ENCODE data around the gene ARL10.

The ARL10 gene

GRCh38 chr5:176415952-176416924 is 51.0 kb downstream of the ARL10 start, which contains the start of gene CLTB:
TSS of gene CLTB (minus strand) at chr5:176416539. CDS start at chr5:176416363, 176 bp downstream.
- Histone ChIP-seq H3K27ac (ENCODE audit: insufficient read depth in 1 of 2, low read depth in 1 of 2, low read length in 2 of 2, poor library complexity in 1 of 2, severe bottlenecking in 2 of 2) (peak within 1 kb of the TSS in 1 of 2 experiments; percentile 65), H3K4me3 (ENCODE audit: control insufficient read depth in 1 of 7, extremely low read depth in 1 of 7, insufficient read depth in 4 of 7, low read depth in 2 of 7, low read length in 6 of 7) (peak within 1 kb of the TSS; percentile 46 to 85 (median 75)), H3K9me3 (ENCODE audit: control extremely low read depth in 1 of 5, control insufficient read depth in 4 of 5, insufficient read depth in 2 of 5, low read depth in 1 of 5, low read length in 4 of 5) (peaks cover 0 to 5% (median 0%) of the 10 kb centered on the region in 5 experiments), H3K27me3 (replicated peaks in 2 of 5; ENCODE audit: control insufficient read depth in 4 of 5, insufficient read depth in 5 of 5, low read length in 4 of 5) (no peaks in the 10 kb centered on the region), H3K4me1 (ENCODE audit: control extremely low read depth in 1 of 4, control insufficient read depth in 4 of 4, insufficient read depth in 4 of 4, low read length in 3 of 4) (peaks cover 2 to 15% (median 14%) of the 10 kb centered on the region in 4 experiments), H3K36me3 (ENCODE audit: control insufficient read depth in 4 of 4, insufficient read depth in 4 of 4, low read length in 3 of 4) (no peaks in the 10 kb centered on the region)
- peak; percentile 87 to 93 (median 93) for DNase-seq
- ChIA-PET POLR2A (interaction anchor here (1.3 to 1.7 kb wide), 2 partner anchors 32 to 122 kb away, joined by 5 to 8 read pairs; partner anchors contain the start of gene FAF2), CTCF (interaction anchor here (0.6 to 2.2 kb wide), 22 partner anchors 9 to 664 kb away, joined by 3 to 13 read pairs (median 4); partner anchors contain the start of genes FAF2 and RNF44)
- WGBS (ENCODE audit: insufficient coverage), result 1% methylated on average over 99 of the region's 107 CpGs

- Histone ChIP-seq H3K9me3 (ENCODE audit: control extremely low read depth in 1 of 5, control insufficient read depth in 4 of 5, insufficient read depth in 2 of 5, low read depth in 1 of 5, low read length in 4 of 5) (peaks cover 0 to 6% (median 0%) of the 10 kb centered on the region in 5 experiments), H3K27ac (ENCODE audit: insufficient read depth in 1 of 2, low read depth in 1 of 2, low read length in 2 of 2, poor library complexity in 1 of 2, severe bottlenecking in 2 of 2) (no peak overlapping the region), H3K4me1 (ENCODE audit: control extremely low read depth in 1 of 4, control insufficient read depth in 4 of 4, insufficient read depth in 4 of 4, low read length in 3 of 4) (peaks cover 2 to 15% (median 14%) of the 10 kb centered on the region in 4 experiments), H3K27me3 (replicated peaks in 2 of 5; ENCODE audit: control insufficient read depth in 4 of 5, insufficient read depth in 5 of 5, low read length in 4 of 5) (no peaks in the 10 kb centered on the region), H3K36me3 (ENCODE audit: control insufficient read depth in 4 of 4, insufficient read depth in 4 of 4, low read length in 3 of 4) (no peaks in the 10 kb centered on the region), H3K4me3 (ENCODE audit: control insufficient read depth in 1 of 7, extremely low read depth in 1 of 7, insufficient read depth in 4 of 7, low read depth in 2 of 7, low read length in 6 of 7) (peak overlapping the region in 4 of 7 experiments; percentile 46 to 80 (median 76))
- POLR2A ChIA-PET, result interaction anchor here (1.3 to 1.7 kb wide), 2 partner anchors 31 to 121 kb away, joined by 5 to 8 read pairs; partner anchors contain the start of gene FAF2
- WGBS (ENCODE audit: insufficient coverage), result 87% methylated on average over 9 of the region's 11 CpGs
- no peak for DNase-seq
- CTCF ChIA-PET, result interaction anchor here (0.7 to 2.2 kb wide), 19 partner anchors 9 to 179 kb away, joined by 3 to 13 read pairs (median 4); partner anchors contain the start of genes FAF2 and RNF44
Measured at GRCh38 chr5:176416965-176417364, 51.7 kb downstream of the ARL10 start.

GRCh38 chr5:176418251-176418650 is 53.0 kb downstream of the ARL10 start:
- H3K4me1 ChIP-seq (ENCODE audit: control extremely low read depth in 1 of 4, control insufficient read depth in 4 of 4, insufficient read depth in 4 of 4, low read length in 3 of 4), result peaks cover 2 to 15% (median 14%) of the 10 kb centered on the region in 4 experiments
- H3K36me3 ChIP-seq (ENCODE audit: control insufficient read depth in 4 of 4, insufficient read depth in 4 of 4, low read length in 3 of 4), result no peaks in the 10 kb centered on the region
- H3K27ac ChIP-seq (ENCODE audit: insufficient read depth in 1 of 2, low read depth in 1 of 2, low read length in 2 of 2, poor library complexity in 1 of 2, severe bottlenecking in 2 of 2), result no peak overlapping the region
- H3K27me3 ChIP-seq (replicated peaks in 2 of 5; ENCODE audit: control insufficient read depth in 4 of 5, insufficient read depth in 5 of 5, low read length in 4 of 5), result no peaks in the 10 kb centered on the region
- POLR2A ChIA-PET, result no interaction called here
- no peak for DNase-seq
- CTCF ChIA-PET, result interaction anchor here (1.0 to 1.7 kb wide), 6 partner anchors 11 to 152 kb away, joined by 3 to 6 read pairs (median 4); no protein-coding TSS in a partner anchor
- peaks cover 0 to 6% (median 0%) of the 10 kb centered on the region in 5 experiments for H3K9me3 ChIP-seq (ENCODE audit: control extremely low read depth in 1 of 5, control insufficient read depth in 4 of 5, insufficient read depth in 2 of 5, low read depth in 1 of 5, low read length in 4 of 5)
- H3K4me3 ChIP-seq (ENCODE audit: control insufficient read depth in 1 of 7, extremely low read depth in 1 of 7, insufficient read depth in 4 of 7, low read depth in 2 of 7, low read length in 6 of 7), result no peak overlapping the region
- WGBS (ENCODE audit: insufficient coverage), result 95% methylated on average over 9 of the region's 9 CpGs

GRCh38 chr5:176420086-176420485 is 54.8 kb downstream of the ARL10 start:
- Histone ChIP-seq H3K36me3 (ENCODE audit: control insufficient read depth in 4 of 4, insufficient read depth in 4 of 4, low read length in 3 of 4) (no peaks in the 10 kb centered on the region), H3K9me3 (ENCODE audit: control extremely low read depth in 1 of 5, control insufficient read depth in 4 of 5, insufficient read depth in 2 of 5, low read depth in 1 of 5, low read length in 4 of 5) (peaks cover 0 to 6% (median 0%) of the 10 kb centered on the region in 5 experiments), H3K27me3 (replicated peaks in 2 of 5; ENCODE audit: control insufficient read depth in 4 of 5, insufficient read depth in 5 of 5, low read length in 4 of 5) (no peaks in the 10 kb centered on the region), H3K27ac (ENCODE audit: insufficient read depth in 1 of 2, low read depth in 1 of 2, low read length in 2 of 2, poor library complexity in 1 of 2, severe bottlenecking in 2 of 2) (no peak overlapping the region), H3K4me3 (ENCODE audit: control insufficient read depth in 1 of 7, extremely low read depth in 1 of 7, insufficient read depth in 4 of 7, low read depth in 2 of 7, low read length in 6 of 7) (no peak overlapping the region), H3K4me1 (ENCODE audit: control extremely low read depth in 1 of 4, control insufficient read depth in 4 of 4, insufficient read depth in 4 of 4, low read length in 3 of 4) (peaks cover 2 to 15% (median 14%) of the 10 kb centered on the region in 4 experiments)
- 83% methylated on average over 3 of the region's 5 CpGs for whole genome bisulfite sequencing (ENCODE audit: insufficient coverage)
- ChIA-PET CTCF (no interaction called here), POLR2A (no interaction called here)
- DNase-seq, result no peak

GRCh38 chr5:176420972-176421544 is 55.8 kb downstream of the ARL10 start:
- Histone ChIP-seq H3K4me3 (ENCODE audit: control insufficient read depth in 1 of 7, extremely low read depth in 1 of 7, insufficient read depth in 4 of 7, low read depth in 2 of 7, low read length in 6 of 7) (no peak overlapping the region), H3K27me3 (replicated peaks in 2 of 5; ENCODE audit: control insufficient read depth in 4 of 5, insufficient read depth in 5 of 5, low read length in 4 of 5) (no peaks in the 10 kb centered on the region), H3K9me3 (ENCODE audit: control extremely low read depth in 1 of 5, control insufficient read depth in 4 of 5, insufficient read depth in 2 of 5, low read depth in 1 of 5, low read length in 4 of 5) (peaks cover 0 to 6% (median 0%) of the 10 kb centered on the region in 5 experiments), H3K4me1 (ENCODE audit: control extremely low read depth in 1 of 4, control insufficient read depth in 4 of 4, insufficient read depth in 4 of 4, low read length in 3 of 4) (peaks cover 2 to 8% (median 8%) of the 10 kb centered on the region in 4 experiments), H3K36me3 (ENCODE audit: control insufficient read depth in 4 of 4, insufficient read depth in 4 of 4, low read length in 3 of 4) (no peaks in the 10 kb centered on the region), H3K27ac (ENCODE audit: insufficient read depth in 1 of 2, low read depth in 1 of 2, low read length in 2 of 2, poor library complexity in 1 of 2, severe bottlenecking in 2 of 2) (no peak overlapping the region)
- DNase-seq, result peak in 1 of 3 donors; percentile 24
- WGBS (ENCODE audit: insufficient coverage), result no CpG with 5 or more reads among the region's 2 CpGs
- ChIA-PET CTCF (no interaction called here), POLR2A (no interaction called here)

GRCh38 chr5:176424181-176424580 is 58.9 kb downstream of the ARL10 start:
- 100% methylated on average over 2 of the region's 3 CpGs for WGBS (ENCODE audit: insufficient coverage)
- Histone ChIP-seq H3K4me1 (ENCODE audit: control extremely low read depth in 1 of 4, control insufficient read depth in 4 of 4, insufficient read depth in 4 of 4, low read length in 3 of 4) (no peaks in the 10 kb centered on the region), H3K36me3 (ENCODE audit: control insufficient read depth in 4 of 4, insufficient read depth in 4 of 4, low read length in 3 of 4) (no peaks in the 10 kb centered on the region), H3K9me3 (ENCODE audit: control extremely low read depth in 1 of 5, control insufficient read depth in 4 of 5, insufficient read depth in 2 of 5, low read depth in 1 of 5, low read length in 4 of 5) (peaks cover 0 to 6% (median 0%) of the 10 kb centered on the region in 5 experiments), H3K4me3 (ENCODE audit: control insufficient read depth in 1 of 7, extremely low read depth in 1 of 7, insufficient read depth in 4 of 7, low read depth in 2 of 7, low read length in 6 of 7) (no peak overlapping the region), H3K27me3 (replicated peaks in 2 of 5; ENCODE audit: control insufficient read depth in 4 of 5, insufficient read depth in 5 of 5, low read length in 4 of 5) (no peaks in the 10 kb centered on the region), H3K27ac (ENCODE audit: insufficient read depth in 1 of 2, low read depth in 1 of 2, low read length in 2 of 2, poor library complexity in 1 of 2, severe bottlenecking in 2 of 2) (no peak overlapping the region)
- ChIA-PET CTCF (no interaction called here), POLR2A (interaction anchor here (0.6 kb wide), 1 partner anchor 1133 kb away, joined by 3 read pairs; no protein-coding TSS in a partner anchor)
- DNase-seq, result no peak
